Measurements from ENCODE around the gene CPM.
"Not testable (repeated sequence)": the region's sequence is repeated elsewhere in the genome, so short reads cannot be mapped to it uniquely, and the experiment has no call there.

CPM gene

GRCh38 chr12:68851592-68852306 is 81.2 kb downstream of the CPM start:
- no peak for DNase-seq (ENCODE audit: low read depth)

- DNase-seq (ENCODE audit: low read depth), result no peak
Measured at GRCh38 chr12:68850390-68850789, 82.6 kb downstream of the CPM start.

GRCh38 chr12:68846811-68847210 is 86.2 kb downstream of the CPM start:
- no peak for DNase-seq (ENCODE audit: low read depth)

- DNase-seq (ENCODE audit: low read depth), result no peak
Measured at GRCh38 chr12:68844788-68845695, 87.9 kb downstream of the CPM start.

- DNase-seq (ENCODE audit: low read depth), result no peak
Measured at GRCh38 chr12:68844318-68844745, 88.6 kb downstream of the CPM start.

GRCh38 chr12:68842784-68843567 is 90.0 kb downstream of the CPM start:
- DNase-seq (ENCODE audit: low read depth), result no peak

GRCh38 chr12:68842123-68842522 is 90.8 kb downstream of the CPM start:
- DNase-seq (ENCODE audit: low read depth), result no peak

- no peak for DNase-seq (ENCODE audit: low read depth)
Measured at GRCh38 chr12:68841717-68842116, 91.3 kb downstream of the CPM start.

- DNase-seq (ENCODE audit: low read depth), result not testable (repeated sequence)
Measured at GRCh38 chr12:68841175-68841574, 91.8 kb downstream of the CPM start.

- no peak for DNase-seq (ENCODE audit: low read depth)
Measured at GRCh38 chr12:68839183-68840147, 93.5 kb downstream of the CPM start.

GRCh38 chr12:68838046-68838886 is 94.7 kb downstream of the CPM start:
- DNase-seq (ENCODE audit: low read depth), result no peak

- no peak for DNase-seq (ENCODE audit: low read depth)
Measured at GRCh38 chr12:68837215-68837614, 95.8 kb downstream of the CPM start.

GRCh38 chr12:68835333-68835908 is 97.5 kb downstream of the CPM start:
- no peak for DNase-seq (ENCODE audit: low read depth)

- DNase-seq (ENCODE audit: low read depth), result no peak
Measured at GRCh38 chr12:68833508-68833907, 99.5 kb downstream of the CPM start.

GRCh38 chr12:68832504-68832867 is 100.5 kb downstream of the CPM start:
- no peak for DNase-seq (ENCODE audit: low read depth)

- DNase-seq (ENCODE audit: low read depth), result no peak
Measured at GRCh38 chr12:68831751-68832503, 101.0 kb downstream of the CPM start.

GRCh38 chr12:68831272-68831671 is 101.7 kb downstream of the CPM start:
- no peak for DNase-seq (ENCODE audit: low read depth)

- DNase-seq (ENCODE audit: low read depth), result no peak
Measured at GRCh38 chr12:68828672-68829068, 104.3 kb downstream of the CPM start.

Data from activated gamma-delta T cell treated with anti-CD3 and anti-CD28 coated beads, Interleukin-2, amount 50 U/mL, for 16 hours (primary cell).